GM19240 (cell line): Measurements from ENCODE around the gene NCKAP5.

Experiments
- DNase-seq: peaks from one replicate; pipeline ENCODE4 v3.0.0; 2011; ENCODE audit warnings: low spot score; ENCODE audit not compliant: insufficient read length

The NCKAP5 gene

DNA sequence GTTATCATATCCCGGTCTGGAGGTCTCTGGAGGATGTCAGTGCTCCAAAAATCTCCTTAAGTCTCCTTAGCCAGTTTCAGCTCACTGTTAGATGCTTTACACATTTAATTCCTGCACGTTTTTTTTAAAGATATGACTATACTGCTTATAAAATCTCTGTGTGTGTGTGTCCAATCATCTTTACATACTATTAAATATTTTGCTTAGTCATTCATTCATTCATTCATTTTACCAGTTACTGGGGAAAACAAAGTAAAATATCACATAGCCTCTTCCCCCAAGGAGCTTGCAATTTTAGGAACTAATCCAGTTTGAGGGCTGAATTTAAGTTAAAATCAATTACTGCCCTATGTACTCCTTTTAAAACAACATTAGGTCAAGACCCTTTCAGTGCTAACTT is 605.1 kb downstream of the NCKAP5 start:
- DNase-seq = no peak

DNA sequence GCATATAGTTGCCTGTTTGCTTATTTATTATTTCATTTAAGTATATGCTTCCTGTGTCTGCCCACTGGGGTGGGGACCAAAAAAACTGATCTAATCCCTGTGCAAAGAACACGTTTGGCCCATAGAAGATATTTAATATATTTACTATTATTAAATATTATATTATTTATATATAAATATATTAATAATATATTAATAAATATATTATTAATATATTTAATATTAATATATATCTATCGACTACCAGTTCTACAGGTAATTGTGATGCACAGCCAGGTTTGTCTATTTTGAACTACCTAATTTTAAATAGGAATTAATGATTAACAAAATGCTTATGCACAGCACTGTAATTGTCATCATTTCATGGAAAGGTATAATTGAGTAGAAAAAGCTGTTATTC is 609.4 kb downstream of the NCKAP5 start:
- DNase-seq = no peak

DNA sequence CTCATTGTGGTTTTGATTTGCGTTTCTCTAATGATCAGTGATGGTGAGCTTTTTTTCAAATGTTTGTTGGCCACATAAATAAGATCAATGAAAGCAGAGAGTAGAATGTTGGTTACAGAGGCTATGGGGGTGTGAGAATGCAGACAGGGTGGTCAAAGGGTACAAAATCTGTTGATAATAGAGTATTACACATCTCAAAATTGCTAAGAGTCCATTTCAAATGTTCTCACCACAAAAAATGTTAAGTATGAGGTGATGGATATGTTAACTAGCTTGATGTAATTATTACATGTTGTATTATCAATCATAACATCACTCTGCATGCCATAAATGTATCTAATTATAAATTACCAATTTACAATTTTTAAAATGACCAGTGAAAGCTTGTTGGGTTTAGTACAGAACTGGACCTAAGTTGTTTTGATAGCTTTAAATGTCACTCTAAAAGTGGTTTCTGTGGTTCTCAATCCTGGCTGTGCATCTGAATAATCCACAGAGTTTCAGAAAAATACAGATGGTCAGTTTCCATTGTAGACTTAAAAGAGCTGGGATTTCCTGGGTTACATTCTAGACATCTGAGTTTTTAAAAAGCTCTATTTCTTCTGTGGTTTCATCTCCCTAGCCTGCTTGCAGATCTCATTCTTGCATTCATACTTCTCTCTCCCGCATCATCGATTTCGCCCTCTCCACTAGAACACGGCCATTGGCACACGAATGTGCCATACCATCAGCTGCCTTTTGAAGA is 612.2 kb downstream of the NCKAP5 start:
- DNase-seq = no peak

DNA sequence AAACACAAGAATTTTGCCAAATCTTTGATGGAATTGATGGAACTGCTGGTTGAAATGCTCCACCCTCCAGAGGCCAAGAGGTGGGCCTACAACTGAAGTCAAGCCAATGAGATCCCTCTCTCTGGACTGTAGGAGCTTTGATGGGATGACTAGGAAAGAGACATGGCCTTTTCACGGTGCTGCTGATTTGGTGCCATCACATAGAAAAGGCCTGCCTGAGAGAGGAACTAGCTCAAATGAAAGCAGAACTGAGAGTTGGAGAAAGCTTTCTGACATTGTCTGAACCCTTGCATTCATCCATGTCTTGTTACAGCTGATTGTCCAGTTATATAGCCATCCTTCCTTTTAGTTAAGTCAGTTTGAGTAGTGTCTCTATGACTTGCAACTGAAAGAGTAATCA is 614.5 kb downstream of the NCKAP5 start:
- no peak for DNase-seq

DNA sequence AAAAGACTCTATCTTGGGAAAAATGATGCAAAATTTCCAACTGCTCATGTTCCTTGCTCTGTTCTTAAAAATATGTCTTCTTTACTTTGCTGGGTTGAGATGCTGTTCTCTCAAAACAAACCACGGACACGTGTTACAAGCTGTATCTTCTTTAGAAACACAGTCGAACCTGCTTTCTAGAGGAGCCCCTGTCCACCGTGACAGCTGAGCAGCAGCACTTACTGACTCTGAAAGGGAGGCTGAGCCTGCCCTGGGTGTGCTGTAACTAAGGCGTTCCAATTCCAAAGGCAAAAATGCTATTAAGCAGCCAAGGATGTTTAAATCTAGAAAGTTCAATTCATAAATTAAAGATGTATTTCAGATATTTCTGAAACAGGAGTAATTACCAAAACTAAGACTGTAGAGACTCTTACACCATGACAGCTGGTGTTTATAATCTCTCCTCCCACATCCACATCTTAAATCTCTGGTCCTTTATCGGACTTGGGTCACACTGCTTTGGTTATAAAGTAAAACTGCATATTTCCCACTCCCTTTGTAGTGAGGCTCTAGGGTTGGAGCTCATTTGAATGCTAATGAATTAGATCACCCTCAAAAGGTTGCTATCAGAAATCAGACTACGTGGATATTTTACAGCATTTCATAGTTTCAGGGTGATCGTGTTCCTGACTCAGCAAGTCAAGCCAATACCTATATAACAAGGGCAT is 617.1 kb downstream of the NCKAP5 start:
- no peak for DNase-seq

DNA sequence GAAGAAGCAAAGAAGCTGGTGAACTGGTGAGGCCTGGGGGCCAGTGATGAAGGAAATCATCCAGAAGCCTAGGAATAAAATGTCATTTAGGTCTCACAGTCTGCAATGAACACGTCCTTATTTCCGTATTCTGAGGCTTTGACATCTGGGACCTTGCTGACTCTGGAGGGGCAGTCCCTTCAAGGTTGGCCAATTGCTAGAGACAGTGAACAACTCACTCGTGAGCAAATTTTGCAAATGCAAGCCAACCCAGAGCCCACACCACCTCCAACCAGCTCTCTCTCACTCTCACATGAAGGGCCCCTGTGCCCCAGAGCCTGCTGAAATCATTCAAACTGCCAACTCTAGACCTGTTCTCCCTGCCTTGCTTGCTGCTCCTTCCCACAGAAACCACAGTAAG is 619.2 kb downstream of the NCKAP5 start:
- no peak for DNase-seq

DNA sequence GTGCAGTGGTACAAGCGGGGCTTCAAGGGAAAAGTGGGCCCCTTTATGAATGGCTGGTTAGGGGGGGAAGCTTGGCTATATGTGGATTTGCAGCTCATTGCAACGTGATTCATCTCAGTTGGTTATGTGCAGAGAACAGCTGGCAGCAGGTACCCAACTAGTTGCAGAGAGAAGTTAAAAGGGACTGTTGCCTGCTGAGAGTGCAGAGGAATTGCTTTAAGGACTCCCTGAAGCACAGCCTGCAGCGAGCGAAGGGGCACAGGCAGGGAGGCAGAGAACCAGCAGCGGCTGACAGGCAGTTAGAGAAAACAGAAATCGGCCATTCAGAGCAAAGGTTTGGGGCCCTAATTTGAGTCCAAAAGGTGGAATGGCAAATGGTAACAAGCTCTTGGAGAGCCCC is 620.1 kb downstream of the NCKAP5 start:
- DNase-seq = no peak

DNA sequence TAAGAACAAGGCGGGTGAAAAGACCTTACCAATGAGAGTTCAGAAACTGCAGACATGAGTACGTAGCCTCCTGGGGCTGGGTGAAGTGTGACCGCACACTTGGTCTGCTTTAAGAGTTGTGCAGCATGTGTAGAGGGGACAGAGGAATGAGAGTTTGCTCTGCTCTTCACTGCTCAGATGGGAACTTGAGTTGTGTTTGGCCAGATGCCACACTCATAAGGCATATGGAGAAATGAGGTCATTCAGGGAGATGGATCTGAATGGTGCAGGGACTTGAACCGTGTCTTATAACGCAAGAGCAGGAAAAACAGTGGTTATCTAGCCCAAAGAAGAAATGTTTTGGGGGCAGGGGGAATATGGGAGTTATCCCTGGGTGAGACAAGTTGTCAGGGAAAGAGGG is 624.4 kb downstream of the NCKAP5 start:
- no peak for DNase-seq

DNA sequence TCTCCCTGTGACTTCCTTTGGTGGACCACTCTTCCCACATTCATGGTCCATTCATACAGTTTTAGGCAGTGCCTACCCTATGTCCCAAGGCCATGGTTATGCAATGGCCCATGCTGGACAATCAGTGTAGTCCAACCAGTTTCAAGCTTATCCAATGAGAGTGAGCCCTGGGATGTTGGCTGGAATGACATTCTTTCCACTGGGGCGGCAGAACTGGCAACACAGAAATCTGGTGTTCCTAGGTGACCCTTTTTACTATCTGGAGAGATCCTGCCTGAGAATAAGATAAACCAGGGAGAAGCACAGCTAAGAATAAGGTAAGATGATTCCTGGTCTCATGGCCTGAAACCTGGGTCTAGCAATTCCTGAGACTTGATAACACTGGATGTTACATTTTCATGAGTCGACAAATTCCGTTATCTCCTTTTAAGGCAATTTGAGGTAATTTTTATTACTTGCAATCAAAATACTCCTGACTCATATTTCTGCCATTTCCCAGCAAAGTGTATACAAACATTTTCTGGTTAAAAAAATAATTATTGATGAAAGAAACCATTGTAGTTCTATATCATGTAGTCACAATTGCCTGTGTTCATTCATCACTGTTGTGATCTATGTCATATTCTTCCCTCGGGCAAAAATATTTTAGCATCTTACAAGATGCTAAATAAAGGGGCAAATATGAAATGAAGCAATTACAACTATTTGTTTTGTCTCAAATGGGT is 626.8 kb downstream of the NCKAP5 start:
- no peak for DNase-seq

DNA sequence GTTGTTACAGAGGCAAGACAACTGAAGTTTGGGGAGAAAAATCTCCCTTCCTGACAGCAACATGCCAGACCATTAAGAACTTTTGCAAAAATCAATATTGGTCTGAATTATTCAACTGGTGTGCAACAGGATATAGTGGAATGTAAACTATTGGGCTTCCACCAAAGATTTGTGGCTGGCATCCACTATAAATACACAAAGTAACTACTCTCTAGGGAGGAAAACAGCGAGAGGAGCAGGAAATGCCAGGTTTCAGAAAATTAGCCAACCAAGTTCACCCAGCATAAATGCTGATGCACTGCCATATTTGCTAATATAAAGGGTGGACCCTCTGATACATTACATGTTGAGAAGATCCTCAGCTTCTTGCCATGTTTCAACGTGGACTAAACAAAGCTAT is 630.6 kb downstream of the NCKAP5 start:
- no peak for DNase-seq

DNA sequence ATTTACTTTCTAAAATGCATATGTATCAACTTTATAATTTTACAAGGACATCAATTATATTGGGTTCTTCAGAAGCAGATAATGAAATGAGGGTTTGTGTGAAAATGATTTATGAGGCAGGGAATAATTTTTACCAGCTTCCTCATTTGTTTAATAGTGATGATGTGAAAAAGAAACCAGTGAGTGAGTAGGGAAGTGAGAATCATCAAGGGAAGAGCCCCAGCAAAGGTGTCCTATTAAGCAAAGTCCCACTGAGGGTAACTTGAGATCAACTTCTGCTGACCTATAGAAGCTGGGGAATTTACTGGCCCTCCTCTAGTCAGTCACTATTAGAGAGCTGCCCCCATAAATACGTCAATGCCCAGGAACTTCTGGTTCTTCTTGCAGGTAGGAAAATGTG is 631.5 kb downstream of the NCKAP5 start:
- no peak for DNase-seq

DNA sequence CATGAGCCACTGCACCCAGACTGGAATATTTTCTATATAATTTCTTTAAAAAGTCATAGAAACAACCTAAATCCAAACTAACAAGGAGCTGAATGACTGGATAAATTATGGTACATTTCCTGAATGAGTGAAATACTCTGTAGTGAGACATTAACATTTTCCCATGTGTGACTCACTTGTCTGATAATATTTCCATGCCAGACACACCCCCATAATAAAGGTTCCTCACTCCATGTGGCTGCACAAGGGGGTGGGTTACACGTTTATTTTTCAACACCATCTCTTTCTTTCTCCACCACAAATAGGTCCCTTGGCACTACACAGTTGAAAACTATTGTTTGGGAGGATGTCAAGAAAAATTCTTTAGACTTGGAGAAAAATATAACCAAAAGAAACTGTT is 632.0 kb downstream of the NCKAP5 start:
- no peak for DNase-seq

DNA sequence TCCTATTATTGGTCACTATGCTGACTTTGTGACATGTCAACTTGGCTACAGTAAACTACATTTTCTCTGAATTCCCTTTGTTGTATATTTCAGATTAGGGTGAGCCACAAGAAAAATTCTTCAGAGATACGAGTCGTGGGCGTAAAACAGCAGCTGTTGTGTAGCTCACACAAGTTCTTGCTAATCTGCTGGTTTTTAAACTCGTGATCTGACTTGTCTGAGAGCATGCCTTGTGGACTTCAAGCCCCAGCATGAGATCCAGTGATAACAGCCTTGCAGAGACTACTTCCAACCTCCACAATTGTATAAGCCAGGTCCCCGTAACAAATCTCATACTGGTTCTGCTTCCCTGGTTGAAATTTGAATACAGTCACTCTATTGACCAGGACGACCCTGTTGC is 638.5 kb downstream of the NCKAP5 start:
- no peak for DNase-seq

DNA sequence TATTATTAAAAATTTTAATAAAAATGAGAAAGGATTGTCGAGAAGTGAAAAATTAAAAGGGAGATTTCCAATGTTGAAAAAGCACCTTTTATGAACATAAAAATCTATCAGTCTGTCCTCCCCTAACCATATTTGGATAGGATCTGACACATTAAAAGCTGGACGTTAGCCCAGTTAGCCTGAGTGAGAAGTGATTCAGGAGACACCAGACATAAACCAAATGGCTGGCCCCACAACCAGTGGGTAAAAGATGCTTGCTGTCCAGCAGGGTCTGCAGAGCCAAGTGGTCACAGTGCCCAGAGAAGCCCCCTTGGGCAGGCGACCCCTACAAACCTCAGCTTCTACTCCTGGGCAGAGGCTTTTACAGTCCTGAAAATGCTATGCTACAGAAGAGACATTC is 644.5 kb downstream of the NCKAP5 start:
- DNase-seq = no peak

DNA sequence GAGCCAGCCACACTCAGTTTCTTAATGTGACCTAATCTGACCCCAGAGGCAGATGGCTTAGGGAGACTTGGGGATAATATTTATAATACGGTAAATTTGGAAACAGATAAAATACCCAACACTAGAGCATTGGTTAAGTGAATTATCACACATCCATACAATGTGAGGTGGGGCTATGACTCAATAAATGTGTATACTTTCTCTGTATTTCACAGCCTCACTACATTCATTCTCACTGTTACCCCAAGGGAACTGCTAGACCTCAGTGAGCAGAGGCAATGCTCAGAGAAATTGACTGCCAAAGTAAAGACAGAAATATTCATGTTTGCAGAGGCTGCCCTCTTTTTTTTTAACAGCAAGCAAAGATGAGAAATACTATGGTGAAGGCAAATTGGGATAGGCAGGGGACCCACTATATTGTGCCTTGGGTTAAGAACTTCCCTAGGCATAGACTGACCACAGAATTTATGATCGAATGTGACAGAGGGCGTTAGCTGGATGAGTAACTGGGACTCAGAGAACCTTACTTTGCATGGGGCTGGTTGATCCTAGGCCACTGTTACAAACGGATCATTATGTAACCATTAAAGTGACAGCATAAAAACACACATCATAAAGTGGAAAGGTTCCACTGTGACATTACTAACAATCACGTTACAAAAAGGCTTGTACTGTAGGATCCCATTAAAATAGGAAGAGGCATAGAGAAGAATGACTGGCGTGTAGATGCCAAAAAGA is 652.3 kb downstream of the NCKAP5 start:
- DNase-seq = no peak

DNA sequence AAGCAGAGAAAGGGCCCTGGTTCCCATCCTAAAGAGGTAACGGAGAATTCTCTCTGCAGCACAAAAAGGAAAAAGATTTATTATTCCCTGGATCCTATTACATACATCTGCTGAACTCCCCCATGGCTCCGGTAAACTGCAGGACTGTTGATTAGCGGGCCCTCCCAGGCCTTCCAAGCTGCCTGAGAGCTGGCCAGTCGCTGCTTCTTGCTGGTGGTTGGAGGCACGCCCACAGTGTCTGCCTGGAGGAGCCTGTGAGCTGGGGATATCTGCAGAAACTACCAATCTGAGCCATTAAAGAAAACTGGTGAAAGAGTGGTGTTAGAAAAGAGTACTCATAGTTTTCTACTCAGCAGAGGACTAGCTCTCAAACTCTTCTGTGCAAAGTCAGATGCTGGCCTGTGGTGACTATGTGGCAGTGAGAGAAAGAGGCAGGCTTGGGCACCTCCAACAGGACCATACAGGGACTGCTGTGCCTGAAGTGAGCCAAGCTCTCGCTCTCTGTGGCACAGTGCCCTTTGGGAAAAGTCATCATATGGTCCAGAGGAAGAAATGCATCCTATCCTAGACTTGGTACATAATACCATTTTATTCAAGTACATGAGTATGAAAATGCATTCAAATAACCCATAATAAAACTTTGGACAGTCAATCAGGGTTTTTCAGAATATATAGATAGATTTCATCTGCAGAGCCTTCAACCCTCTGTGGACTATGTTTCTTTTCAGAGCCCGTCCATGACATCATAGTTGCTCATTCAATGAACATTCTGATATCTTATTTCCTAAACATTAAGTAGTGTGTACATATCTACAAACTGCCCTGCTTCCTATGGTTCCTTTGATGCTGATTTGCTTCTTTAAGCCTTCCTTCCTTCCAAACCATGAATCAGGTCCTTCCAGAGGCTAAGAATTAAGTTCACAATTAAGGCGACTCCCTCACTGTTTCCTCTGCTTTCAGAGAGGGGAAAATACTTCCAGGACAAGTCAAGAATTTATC is 656.2 kb downstream of the NCKAP5 start:
- no peak for DNase-seq

DNA sequence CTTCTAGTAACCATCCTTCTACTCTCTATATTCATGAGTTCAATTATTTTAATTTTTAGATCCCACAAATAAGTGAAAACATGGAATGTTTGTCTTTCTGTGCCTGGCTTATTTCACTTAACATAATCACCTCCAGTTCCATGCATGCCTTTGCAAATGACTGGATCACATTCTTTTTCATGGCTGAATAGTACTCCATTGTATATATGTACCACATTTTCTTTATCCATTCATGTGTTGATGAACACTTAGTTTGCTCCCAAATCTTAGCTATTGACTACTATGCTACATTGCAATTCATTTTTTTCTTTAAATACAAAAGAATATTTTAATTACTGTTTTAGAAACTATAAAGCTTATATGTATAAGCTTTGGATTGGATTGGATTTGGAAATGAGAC is 657.8 kb downstream of the NCKAP5 start:
- DNase-seq = no peak

DNA sequence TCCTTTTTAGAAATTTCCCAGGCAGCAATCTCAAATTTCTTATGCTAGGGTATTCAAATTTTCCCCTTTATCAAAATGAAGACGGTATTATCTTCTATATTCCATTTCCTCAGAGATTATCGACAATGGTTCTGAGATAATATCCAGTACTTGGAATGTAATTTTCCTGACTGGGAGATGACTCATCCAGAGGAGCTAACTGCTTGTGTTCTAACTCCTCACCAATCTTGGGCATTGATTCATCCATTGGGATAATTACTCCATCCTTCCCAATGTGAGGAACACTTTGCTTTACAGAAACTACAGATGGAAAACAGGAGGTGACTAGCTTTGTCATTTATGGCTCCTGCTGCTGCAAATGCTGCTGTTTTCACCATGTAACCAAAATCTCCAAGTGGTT is 658.8 kb downstream of the NCKAP5 start:
- DNase-seq = no peak

DNA sequence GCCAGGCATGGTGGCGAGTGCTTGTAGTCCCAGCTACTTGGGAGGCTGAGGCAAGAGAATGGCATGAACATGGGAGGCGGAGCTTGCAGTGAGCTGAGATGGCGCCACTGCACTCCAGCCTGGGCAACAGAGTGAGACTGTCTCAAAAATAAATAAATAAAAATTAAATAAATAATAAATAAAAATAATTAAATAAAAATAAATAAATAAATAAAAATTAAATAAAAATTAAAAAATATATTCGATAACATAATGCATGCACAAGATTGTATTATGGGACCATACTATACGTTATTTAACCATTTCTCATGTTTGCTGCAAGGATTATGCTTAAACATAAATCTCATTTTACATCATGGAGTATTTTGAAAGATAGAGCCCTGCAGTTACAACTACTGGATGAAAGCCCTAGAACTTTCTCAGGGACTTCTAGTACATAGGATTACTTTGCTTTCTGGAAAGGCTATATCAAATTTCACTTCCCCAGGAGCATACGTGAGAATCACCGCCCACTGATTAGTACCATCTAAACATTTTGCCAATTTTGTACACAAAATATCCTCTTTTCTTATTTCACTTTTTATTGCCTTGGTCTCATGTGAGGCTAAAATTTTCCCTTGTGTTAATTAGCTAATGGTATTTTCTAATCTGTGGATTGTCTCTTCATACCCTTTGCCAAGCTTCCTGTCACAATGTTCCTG is 664.0 kb downstream of the NCKAP5 start:
- no peak for DNase-seq

DNA sequence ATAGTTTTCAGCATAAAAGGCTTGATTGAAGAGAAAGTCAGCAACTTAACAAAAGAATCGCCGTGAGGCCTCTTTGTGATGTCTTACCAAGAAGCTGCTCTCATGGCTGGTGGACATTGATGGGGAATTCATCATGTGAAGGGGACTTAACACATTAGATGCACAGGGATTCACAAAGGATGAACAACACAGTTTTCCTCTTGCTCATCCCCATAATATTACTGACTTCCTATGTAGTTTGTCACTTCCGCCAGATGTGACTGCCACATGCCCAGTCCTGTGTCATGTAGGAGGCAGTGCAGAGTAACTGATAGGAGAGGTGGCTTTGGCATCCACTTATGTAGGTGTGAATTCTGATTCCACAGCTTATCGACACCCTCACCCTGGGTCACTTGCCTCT is 665.6 kb downstream of the NCKAP5 start:
- no peak for DNase-seq
